WTC11 (cell line): Measurements from ENCODE around the gene VPS39. TPM values are rescaled to one million over a fixed set of nuclear protein-coding genes. Genes with fewer than 3 reads are reported as not detected.
"Not testable (repeated sequence)": the region's sequence is repeated elsewhere in the genome, so short reads cannot be mapped to it uniquely, and the experiment has no call there.

Experiments used
- ATAC-seq: fragments of 200-7000 bp; cut with Tn5 transposase; 2 replicates; pipeline ENCODE4 v1.10.0; 2021; ENCODE audit warnings: mild to moderate bottlenecking, moderate library complexity
- CTCF ChIA-PET: fragments of 300-600 bp; sonication (Branson Sonifier 250); formaldehyde crosslinking; loops from one replicate; lab custom pipeline; 2021; ENCODE audit warnings: antibody characterized with exemption; lab: Charles Lee
- POLR2A ChIA-PET: fragments of 350-600 bp; sonication (Branson Sonifier 250); formaldehyde crosslinking; loops from one replicate; lab custom pipeline; 2021; ENCODE audit warnings: antibody characterized with exemption; lab: Charles Lee
- DNase-seq: peaks from one replicate; pipeline ENCODE4 v3.0.0; 2021; ENCODE audit warnings: low spot score
- H3K27ac Mint-ChIP-seq: 2 replicates; pipeline ENCODE4 v1.8.0; 2021; ENCODE audit warnings: mixed read lengths
- H3K27me3 Mint-ChIP-seq: 2 replicates; pipeline ENCODE4 v1.8.0; 2021; ENCODE audit warnings: low read depth, mild to moderate bottlenecking, moderate library complexity, mixed read lengths
- H3K36me3 Mint-ChIP-seq: 2 replicates; pipeline ENCODE4 v1.8.0; 2021; ENCODE audit warnings: mixed read lengths
- H3K4me1 Mint-ChIP-seq: 2 replicates; pipeline ENCODE4 v1.8.0; 2022; ENCODE audit warnings: mixed read lengths
- H3K4me3 Mint-ChIP-seq: 2 replicates; pipeline ENCODE4 v1.8.0; 2021; ENCODE audit warnings: mild to moderate bottlenecking, moderate library complexity, mixed read lengths
- H3K9me3 Mint-ChIP-seq: 2 replicates; pipeline ENCODE4 v1.8.0; 2021; ENCODE audit warnings: mixed read lengths
- E2F1 ChIP-seq: sonication (generic); formaldehyde crosslinking; IDR thresholded peaks from 2 replicates; pipeline ENCODE4 v1.8.0; 2022; ENCODE audit warnings: mild to moderate bottlenecking, missing genetic modification reagents
- ESRRA ChIP-seq: sonication (generic); formaldehyde crosslinking; IDR thresholded peaks from 2 replicates; pipeline ENCODE4 v1.8.1; 2022; ENCODE audit warnings: mild to moderate bottlenecking, missing genetic modification reagents, borderline replicate concordance
- IRF1 ChIP-seq: sonication (generic); formaldehyde crosslinking; IDR thresholded peaks from 2 replicates; pipeline ENCODE4 v1.8.0; 2023; ENCODE audit warnings: missing genetic modification reagents
- IRF2 ChIP-seq: sonication (generic); formaldehyde crosslinking; IDR thresholded peaks from 2 replicates; pipeline ENCODE4 v1.8.0; 2022; ENCODE audit warnings: low read depth, missing genetic modification reagents, borderline replicate concordance
- JAZF1 ChIP-seq: fragments of 250-450 bp; sonication (Bioruptor Pico); IDR thresholded peaks from 2 replicates; pipeline ENCODE4 v1.9.0; 2021; ENCODE audit warnings: moderate library complexity, mild to moderate bottlenecking, inconsistent platforms
- JUN ChIP-seq: sonication (generic); formaldehyde crosslinking; IDR thresholded peaks from 2 replicates; pipeline ENCODE4 v1.8.0; 2023; ENCODE audit warnings: mild to moderate bottlenecking, missing genetic modification reagents
- MXD4 ChIP-seq: fragments of 250-450 bp; sonication (Bioruptor Pico); IDR thresholded peaks from 2 replicates; pipeline ENCODE4 v1.8.0; 2021; ENCODE audit warnings: mild to moderate bottlenecking, moderate library complexity, borderline replicate concordance
- NR3C1 ChIP-seq: sonication (generic); formaldehyde crosslinking; conservative IDR thresholded peaks from 2 replicates; pipeline ENCODE4 v1.8.1; 2023; ENCODE audit warnings: low read depth, mild to moderate bottlenecking, missing genetic modification reagents
- PRRX2 ChIP-seq: fragments of 250-450 bp; sonication (Bioruptor Pico); IDR thresholded peaks from 2 replicates; pipeline ENCODE4 v1.8.0; 2021; ENCODE audit warnings: mild to moderate bottlenecking
- TEAD4 ChIP-seq: sonication (generic); formaldehyde crosslinking; IDR thresholded peaks from 2 replicates; pipeline ENCODE4 v1.8.0; 2022; ENCODE audit warnings: mild to moderate bottlenecking, missing genetic modification reagents
- TP53 ChIP-seq: sonication (generic); formaldehyde crosslinking; IDR thresholded peaks from 2 replicates; pipeline ENCODE4 v1.8.1; 2023; ENCODE audit warnings: mild to moderate bottlenecking, missing genetic modification reagents
- ZNF121 ChIP-seq: sonication (generic); formaldehyde crosslinking; IDR thresholded peaks from 2 replicates; pipeline ENCODE4 v1.8.0; 2023; ENCODE audit warnings: missing genetic modification reagents
- ZNF416 ChIP-seq: fragments of 250-450 bp; sonication (Bioruptor Pico); IDR thresholded peaks from 2 replicates; pipeline ENCODE4 v1.9.0; 2021; ENCODE audit warnings: mild to moderate bottlenecking, inconsistent platforms
- ZNF423 ChIP-seq: fragments of 250-450 bp; sonication (Bioruptor Pico); IDR thresholded peaks from 2 replicates; pipeline ENCODE4 v2.1.2; 2022; ENCODE audit warnings: mild to moderate bottlenecking, moderate library complexity
- total RNA-seq: library from RNA; stranded (reverse); gene quantifications from 3 replicates; pipeline ENCODE4 v1.2.3, GENCODE V29; 2021
- TF ChIP-seq, protein P1 (sequence below): sonication (generic); formaldehyde crosslinking; IDR thresholded peaks from 2 replicates; pipeline ENCODE4 v1.8.0; 2022; ENCODE audit warnings: mild to moderate bottlenecking, missing genetic modification reagents
- TF ChIP-seq, protein P2 (sequence below): fragments of 200-600 bp; IDR thresholded peaks from 2 replicates; pipeline ENCODE4 v1.8.0; 2022; ENCODE audit warnings: antibody characterized with exemption
- TF ChIP-seq, protein P3 (sequence below): sonication (generic); formaldehyde crosslinking; conservative IDR thresholded peaks from 2 replicates; pipeline ENCODE4 v1.8.1; 2023; ENCODE audit warnings: mild to moderate bottlenecking, low read depth, missing genetic modification reagents, moderate library complexity

Gene VPS39
- total RNA-seq, 1 experiment from 2014 or later, result 44.5 TPM

DNA sequence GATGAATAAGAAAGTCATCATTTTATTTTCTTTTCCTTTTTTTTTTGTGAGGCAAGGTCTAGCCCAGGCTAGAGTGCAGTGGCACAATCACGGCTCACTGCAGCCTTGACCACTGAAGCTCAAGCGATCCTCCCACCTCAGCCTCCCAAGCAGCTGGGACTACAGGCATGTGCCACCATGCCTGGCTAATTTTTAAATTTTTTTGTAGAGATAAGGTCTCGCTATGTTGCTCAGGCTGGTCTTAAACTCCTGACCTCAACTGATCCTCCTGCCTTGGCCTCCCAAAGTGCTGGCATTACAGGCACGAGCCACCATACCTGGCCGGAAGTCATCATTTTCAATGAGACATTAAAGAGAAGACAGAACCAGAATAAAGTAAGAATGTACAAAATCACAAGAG is 20.9 kb upstream of the VPS39 start:
- POLR2A ChIA-PET, H3K4me1 Mint-ChIP-seq, DNase-seq, H3K27me3 Mint-ChIP-seq, ATAC-seq, H3K27ac Mint-ChIP-seq, H3K9me3 Mint-ChIP-seq, H3K4me3 Mint-ChIP-seq, CTCF ChIA-PET: not testable (repeated sequence)
- peaks cover 23% of the 10 kb centered on the region for H3K36me3 Mint-ChIP-seq

GRCh38 chr15:42228036-42228435 is 19.9 kb upstream of the VPS39 start:
- H3K9me3 Mint-ChIP-seq, result no peaks in the 10 kb centered on the region
- ChIA-PET POLR2A (no interaction called here), CTCF (no interaction called here)
- peaks cover 26% of the 10 kb centered on the region for H3K36me3 Mint-ChIP-seq
- H3K27me3 Mint-ChIP-seq, result no peaks in the 10 kb centered on the region
- no peak for ATAC-seq
- no peak for DNase-seq
- no peak overlapping the region for H3K4me3 Mint-ChIP-seq
- no peaks in the 10 kb centered on the region for H3K4me1 Mint-ChIP-seq
- no peak overlapping the region for H3K27ac Mint-ChIP-seq
- TF ChIP-seq JAZF1 (CRISPR knock-in tag), result no peak
- TF ChIP-seq, protein P1, sequence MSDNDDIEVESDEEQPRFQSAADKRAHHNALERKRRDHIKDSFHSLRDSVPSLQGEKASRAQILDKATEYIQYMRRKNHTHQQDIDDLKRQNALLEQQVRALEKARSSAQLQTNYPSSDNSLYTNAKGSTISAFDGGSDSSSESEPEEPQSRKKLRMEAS, result no peak
- no peak for TF ChIP-seq TP53 (CRISPR knock-in tag)
- no peak for TF ChIP-seq ZNF416 (CRISPR knock-in tag)
- no peak for TF ChIP-seq E2F1 (CRISPR knock-in tag)
- no peak for TF ChIP-seq ESRRA
- no peak for TF ChIP-seq JUN (CRISPR knock-in tag)
- TF ChIP-seq, all 79 proteins: peak for 0

DNA sequence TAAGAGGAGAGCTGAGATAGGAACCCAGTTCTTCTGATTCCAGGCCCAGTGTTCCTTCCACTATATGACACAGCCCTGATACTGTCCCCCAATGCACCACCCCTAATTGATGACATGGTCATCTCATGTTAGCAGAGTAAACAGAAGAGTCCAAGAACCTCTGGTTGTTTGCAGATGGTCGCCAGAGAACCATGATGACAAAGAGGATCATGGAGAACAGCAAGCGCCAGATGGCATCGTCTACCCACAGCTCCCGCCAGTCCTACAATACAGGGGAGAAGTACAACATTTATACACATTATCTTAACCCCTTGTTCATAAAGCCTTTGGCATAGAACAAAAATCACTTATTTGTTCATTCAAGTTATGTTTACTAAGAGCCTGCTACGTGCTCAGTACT is 18.5 kb upstream of the VPS39 start:
- Mint-ChIP-seq H3K4me3 (no peak overlapping the region), H3K9me3 (no peaks in the 10 kb centered on the region), H3K27ac (no peak overlapping the region), H3K36me3 (peaks cover 27% of the 10 kb centered on the region), H3K4me1 (no peaks in the 10 kb centered on the region), H3K27me3 (no peaks in the 10 kb centered on the region)
- POLR2A ChIA-PET, result no interaction called here
- CTCF ChIA-PET, result interaction anchor here (1.2 kb wide), 1 partner anchor 89 kb away, joined by 4 read pairs; no protein-coding TSS in a partner anchor
- TF ChIP-seq IRF1 (CRISPR knock-in tag) (no peak), PRRX2 (CRISPR knock-in tag) (no peak), ZNF121 (CRISPR knock-in tag) (no peak), MXD4 (CRISPR knock-in tag) (no peak), ZNF423 (CRISPR knock-in tag) (no peak), ESRRA (no peak), NR3C1 (CRISPR knock-in tag) (no peak), TEAD4 (no peak), IRF2 (CRISPR knock-in tag) (no peak), JAZF1 (CRISPR knock-in tag) (no peak)
- TF ChIP-seq, protein P2, sequence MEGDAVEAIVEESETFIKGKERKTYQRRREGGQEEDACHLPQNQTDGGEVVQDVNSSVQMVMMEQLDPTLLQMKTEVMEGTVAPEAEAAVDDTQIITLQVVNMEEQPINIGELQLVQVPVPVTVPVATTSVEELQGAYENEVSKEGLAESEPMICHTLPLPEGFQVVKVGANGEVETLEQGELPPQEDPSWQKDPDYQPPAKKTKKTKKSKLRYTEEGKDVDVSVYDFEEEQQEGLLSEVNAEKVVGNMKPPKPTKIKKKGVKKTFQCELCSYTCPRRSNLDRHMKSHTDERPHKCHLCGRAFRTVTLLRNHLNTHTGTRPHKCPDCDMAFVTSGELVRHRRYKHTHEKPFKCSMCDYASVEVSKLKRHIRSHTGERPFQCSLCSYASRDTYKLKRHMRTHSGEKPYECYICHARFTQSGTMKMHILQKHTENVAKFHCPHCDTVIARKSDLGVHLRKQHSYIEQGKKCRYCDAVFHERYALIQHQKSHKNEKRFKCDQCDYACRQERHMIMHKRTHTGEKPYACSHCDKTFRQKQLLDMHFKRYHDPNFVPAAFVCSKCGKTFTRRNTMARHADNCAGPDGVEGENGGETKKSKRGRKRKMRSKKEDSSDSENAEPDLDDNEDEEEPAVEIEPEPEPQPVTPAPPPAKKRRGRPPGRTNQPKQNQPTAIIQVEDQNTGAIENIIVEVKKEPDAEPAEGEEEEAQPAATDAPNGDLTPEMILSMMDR, result no peak
- TF ChIP-seq, protein P3, sequence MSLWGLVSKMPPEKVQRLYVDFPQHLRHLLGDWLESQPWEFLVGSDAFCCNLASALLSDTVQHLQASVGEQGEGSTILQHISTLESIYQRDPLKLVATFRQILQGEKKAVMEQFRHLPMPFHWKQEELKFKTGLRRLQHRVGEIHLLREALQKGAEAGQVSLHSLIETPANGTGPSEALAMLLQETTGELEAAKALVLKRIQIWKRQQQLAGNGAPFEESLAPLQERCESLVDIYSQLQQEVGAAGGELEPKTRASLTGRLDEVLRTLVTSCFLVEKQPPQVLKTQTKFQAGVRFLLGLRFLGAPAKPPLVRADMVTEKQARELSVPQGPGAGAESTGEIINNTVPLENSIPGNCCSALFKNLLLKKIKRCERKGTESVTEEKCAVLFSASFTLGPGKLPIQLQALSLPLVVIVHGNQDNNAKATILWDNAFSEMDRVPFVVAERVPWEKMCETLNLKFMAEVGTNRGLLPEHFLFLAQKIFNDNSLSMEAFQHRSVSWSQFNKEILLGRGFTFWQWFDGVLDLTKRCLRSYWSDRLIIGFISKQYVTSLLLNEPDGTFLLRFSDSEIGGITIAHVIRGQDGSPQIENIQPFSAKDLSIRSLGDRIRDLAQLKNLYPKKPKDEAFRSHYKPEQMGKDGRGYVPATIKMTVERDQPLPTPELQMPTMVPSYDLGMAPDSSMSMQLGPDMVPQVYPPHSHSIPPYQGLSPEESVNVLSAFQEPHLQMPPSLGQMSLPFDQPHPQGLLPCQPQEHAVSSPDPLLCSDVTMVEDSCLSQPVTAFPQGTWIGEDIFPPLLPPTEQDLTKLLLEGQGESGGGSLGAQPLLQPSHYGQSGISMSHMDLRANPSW (CRISPR knock-in tag), result no peak
- no peak for ATAC-seq
- DNase-seq, result no peak
